ENCODE data around the gene PLIN3.

The PLIN3 gene

GRCh38 chr19:4803736-4804695 lies 63.5 kb downstream of the PLIN3 start (continued):
- TF ChIP-seq ZNF580 (tag by site-specific recombination; IDR thresholded peaks at IDR 0.05) = peak; percentile 17; the same call in 1 of the 2 replicates
- TF ChIP-seq ZNF560 (tag by site-specific recombination; IDR thresholded peaks at IDR 0.05; ENCODE audit: borderline replicate concordance) = no peak
- no peak for TF ChIP-seq ZNF791 (tag by site-specific recombination; IDR thresholded peaks at IDR 0.05)
- no peak for TF ChIP-seq ZNF529 (tag by site-specific recombination; IDR thresholded peaks at IDR 0.05; ENCODE audit: insufficient replicate concordance)
- no peak for TF ChIP-seq PRDM6 (tag by site-specific recombination; IDR thresholded peaks at IDR 0.05)

GRCh38 chr19:4802711-4803110 lies 64.8 kb downstream of the PLIN3 start:
- H3K4me1 ChIP-seq (ENCODE audit: control insufficient read depth, insufficient read depth, low read length) = no peaks in the 10 kb centered on the region
- ChIA-PET POLR2A (no interaction called here), CTCF (interaction anchor here (0.5 to 9.8 kb wide), 9 partner anchors 8 to 227 kb away, joined by 3 to 69 read pairs (median 4); partner anchors contain the start of gene FEM1A)
- H3K9me3 ChIP-seq (ENCODE audit: control insufficient read depth, insufficient read depth, low read depth, low read length) = no peaks in the 10 kb centered on the region
- no peaks in the 10 kb centered on the region; a peak in 1 of 3 replicates for H3K36me3 ChIP-seq (ENCODE audit: control insufficient read depth in 2 of 2, insufficient read depth in 1 of 2, low read length in 2 of 2)
- TF ChIP-seq ZNF292 (tag by site-specific recombination; IDR thresholded peaks at IDR 0.05; ENCODE audit: borderline replicate concordance, low read depth) = no peak
- TF ChIP-seq KLF9 (tag by site-specific recombination; IDR thresholded peaks at IDR 0.05; ENCODE audit: low read depth) = no peak
- TF ChIP-seq ZFP41 (tag by site-specific recombination; IDR thresholded peaks at IDR 0.05; ENCODE audit: borderline replicate concordance) = no peak
- no peak for TF ChIP-seq ZNF549 (tag by site-specific recombination; IDR thresholded peaks at IDR 0.05)
- no peak for TF ChIP-seq ZNF18 (tag by site-specific recombination; IDR thresholded peaks at IDR 0.05)
- no peak for TF ChIP-seq SALL2 (tag by site-specific recombination; IDR thresholded peaks at IDR 0.05; ENCODE audit: borderline replicate concordance)
- no peak for TF ChIP-seq ZBTB17 (tag by site-specific recombination; IDR thresholded peaks at IDR 0.05)
- TF ChIP-seq ZNF155 (tag by site-specific recombination; IDR thresholded peaks at IDR 0.05) = no peak
- no peak for TF ChIP-seq SP2 (tag by site-specific recombination; IDR thresholded peaks at IDR 0.05)
- no peak for TF ChIP-seq EGR2 (tag by site-specific recombination; IDR thresholded peaks at IDR 0.05; ENCODE audit: low read depth)
- no peak for TF ChIP-seq ZNF133 (tag by site-specific recombination; IDR thresholded peaks at IDR 0.05)
- no peak for TF ChIP-seq ZNF214 (tag by site-specific recombination; IDR thresholded peaks at IDR 0.05; ENCODE audit: borderline replicate concordance)
- TF ChIP-seq KLF17 (tag by site-specific recombination; IDR thresholded peaks at IDR 0.05) = no peak
- no peak for TF ChIP-seq ZNF610 (tag by site-specific recombination; IDR thresholded peaks at IDR 0.05; ENCODE audit: borderline replicate concordance)
- no peak for TF ChIP-seq ZNF302 (tag by site-specific recombination; IDR thresholded peaks at IDR 0.05; ENCODE audit: low read depth)
- TF ChIP-seq TSHZ1 (tag by site-specific recombination; IDR thresholded peaks at IDR 0.05; ENCODE audit: borderline replicate concordance) = no peak
- no peak for TF ChIP-seq ZNF704 (tag by site-specific recombination; IDR thresholded peaks at IDR 0.05)
- no peak for TF ChIP-seq ZSCAN30 (tag by site-specific recombination; IDR thresholded peaks at IDR 0.05)
- TF ChIP-seq ZNF677 (tag by site-specific recombination; IDR thresholded peaks at IDR 0.05) = no peak
- TF ChIP-seq ZBTB21 (tag by site-specific recombination; IDR thresholded peaks at IDR 0.05) = no peak
- H3K27ac ChIP-seq (ENCODE audit: extremely low read depth, low read depth, low read length) = no peak overlapping the region
- H3K4me3 ChIP-seq (ENCODE audit: low read depth, low read length) = no peak overlapping the region
